Activated CD4-positive, alpha-beta T cell treated with anti-CD3 and anti-CD28 coated beads, Interleukin-10, Interleukin-2, amounts not matched to agents 100 ng/mL and 50 ng/mL, durations not matched to agents 16 hours and 8 hours (primary cell): ENCODE measurements around the gene WDR1.

ENCODE experiments used
- DNase-seq: peaks from one replicate; pipeline ENCODE4 v3.0.0-alpha.2; 2020

WDR1 gene

DNA sequence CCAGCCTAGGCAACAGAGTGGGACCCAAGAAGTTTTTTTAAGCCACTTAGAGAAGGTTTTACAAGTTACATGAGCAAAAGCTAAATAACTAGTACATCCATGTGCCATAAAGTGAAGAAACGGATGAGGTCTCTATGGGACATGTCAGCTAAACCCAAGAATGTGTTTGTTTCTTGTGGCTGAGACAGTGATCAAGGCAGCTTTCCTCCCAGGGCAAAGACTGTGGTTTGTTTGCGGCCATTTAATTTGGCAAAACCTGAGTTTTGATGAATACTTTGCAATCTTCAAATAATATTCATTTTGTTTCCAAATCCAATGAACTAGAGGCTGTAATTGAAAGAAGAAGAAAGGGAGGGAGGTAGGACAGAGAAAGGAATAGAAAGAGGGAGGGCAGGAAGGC lies 50.4 kb downstream of the WDR1 start:
- DNase-seq: no peak

DNA sequence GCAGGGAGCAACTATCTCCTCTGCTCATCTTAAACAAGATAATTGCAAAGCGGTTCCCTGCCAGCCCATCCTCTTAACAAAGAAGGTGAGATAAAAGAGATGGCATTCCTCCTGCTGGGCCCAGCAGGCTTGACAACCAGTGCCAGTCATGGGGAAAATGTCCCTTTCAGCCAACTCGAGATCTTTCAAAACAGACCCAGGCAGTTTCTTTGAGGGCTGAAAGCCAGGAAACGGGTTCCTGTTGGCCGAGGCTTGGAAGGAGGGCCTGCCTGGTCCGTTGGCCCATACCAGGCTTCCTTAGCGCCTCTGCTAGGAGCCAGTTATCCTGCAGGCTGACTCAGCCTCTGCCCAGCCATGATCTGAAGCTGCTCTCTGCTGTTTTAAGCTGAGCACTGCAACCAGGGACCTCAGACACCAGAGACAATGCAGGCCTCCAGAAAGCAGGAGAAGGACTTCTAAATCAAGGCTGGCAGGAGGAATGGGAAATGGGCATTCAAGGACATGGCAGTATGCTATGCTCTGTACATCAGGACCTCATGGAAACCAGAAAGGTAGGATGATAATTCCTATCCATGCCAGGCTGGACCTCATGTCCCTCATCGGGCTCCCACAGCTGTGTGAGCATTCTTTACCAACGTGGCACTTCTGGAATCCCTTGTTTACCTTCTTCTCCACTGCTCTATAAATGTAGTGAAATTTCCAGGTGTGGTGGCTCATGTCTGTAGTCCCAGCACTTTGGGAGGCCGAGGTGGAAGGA lies 52.9 kb downstream of the WDR1 start:
- DNase-seq: no peak

DNA sequence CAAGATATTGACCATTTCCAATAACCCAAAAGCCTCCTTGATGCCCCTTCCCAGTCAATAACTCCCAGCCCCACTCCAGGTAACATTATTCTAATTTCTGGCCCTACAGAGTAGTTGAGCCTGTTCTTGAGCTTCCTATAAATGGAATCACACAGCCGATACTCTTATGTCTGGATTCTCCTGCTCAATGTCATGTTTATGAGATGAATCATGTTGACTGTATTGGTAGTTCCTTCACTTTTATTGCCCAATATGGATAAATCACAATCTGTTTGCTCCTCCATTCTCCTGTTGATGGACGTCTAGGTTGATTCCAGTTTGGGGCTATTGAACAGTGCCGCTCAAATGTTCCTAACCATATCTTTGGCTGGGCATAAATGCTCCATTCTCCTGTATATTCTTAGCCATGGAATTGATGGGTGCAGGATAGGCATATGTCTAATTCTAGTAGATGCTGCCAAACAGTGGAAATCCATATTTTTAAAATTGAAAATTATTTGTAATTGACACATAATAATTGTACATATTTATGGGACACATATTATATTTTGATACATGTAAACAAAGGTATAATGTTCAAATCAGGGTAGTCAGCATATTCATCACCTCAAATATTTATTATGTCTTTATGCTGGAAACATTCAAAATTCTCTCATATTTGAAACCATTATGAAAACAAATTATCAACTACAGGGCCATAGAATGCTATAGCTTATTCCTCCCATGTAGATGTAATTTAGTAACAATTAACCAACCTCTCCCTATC lies 54.8 kb downstream of the WDR1 start:
- no peak for DNase-seq

GRCh38 chr4:10058371-10058770 lies 58.2 kb downstream of the WDR1 start:
- no peak for DNase-seq

- no peak for DNase-seq
Measured at GRCh38 chr4:10057023-10057395, 59.6 kb downstream of the WDR1 start.

- no peak for DNase-seq
Measured at GRCh38 chr4:10056334-10057022, 60.1 kb downstream of the WDR1 start.

GRCh38 chr4:10055871-10056270 lies 60.7 kb downstream of the WDR1 start:
- no peak for DNase-seq

DNA sequence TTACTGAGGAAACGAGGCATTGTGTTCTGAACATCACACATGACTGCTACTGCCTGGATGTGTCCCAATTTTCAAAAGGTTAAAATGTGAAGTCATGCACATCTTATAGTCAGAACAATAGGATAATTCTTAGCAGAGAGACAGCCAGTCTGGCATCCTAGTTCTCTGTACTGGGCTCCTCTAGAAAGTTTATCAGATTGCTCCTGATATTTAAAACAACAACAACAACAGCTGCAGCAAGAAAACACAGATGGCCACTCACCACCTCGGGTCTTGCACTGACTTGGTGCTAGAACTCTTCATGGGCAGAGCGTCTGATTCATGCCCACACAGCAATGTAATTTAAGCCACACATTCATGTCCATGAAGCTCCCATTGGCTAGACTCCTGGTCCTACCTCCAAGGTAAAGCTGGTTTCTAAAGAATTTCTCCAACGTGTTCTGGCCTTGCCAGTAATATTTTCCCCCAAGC lies 62.0 kb downstream of the WDR1 start:
- no peak for DNase-seq

DNA sequence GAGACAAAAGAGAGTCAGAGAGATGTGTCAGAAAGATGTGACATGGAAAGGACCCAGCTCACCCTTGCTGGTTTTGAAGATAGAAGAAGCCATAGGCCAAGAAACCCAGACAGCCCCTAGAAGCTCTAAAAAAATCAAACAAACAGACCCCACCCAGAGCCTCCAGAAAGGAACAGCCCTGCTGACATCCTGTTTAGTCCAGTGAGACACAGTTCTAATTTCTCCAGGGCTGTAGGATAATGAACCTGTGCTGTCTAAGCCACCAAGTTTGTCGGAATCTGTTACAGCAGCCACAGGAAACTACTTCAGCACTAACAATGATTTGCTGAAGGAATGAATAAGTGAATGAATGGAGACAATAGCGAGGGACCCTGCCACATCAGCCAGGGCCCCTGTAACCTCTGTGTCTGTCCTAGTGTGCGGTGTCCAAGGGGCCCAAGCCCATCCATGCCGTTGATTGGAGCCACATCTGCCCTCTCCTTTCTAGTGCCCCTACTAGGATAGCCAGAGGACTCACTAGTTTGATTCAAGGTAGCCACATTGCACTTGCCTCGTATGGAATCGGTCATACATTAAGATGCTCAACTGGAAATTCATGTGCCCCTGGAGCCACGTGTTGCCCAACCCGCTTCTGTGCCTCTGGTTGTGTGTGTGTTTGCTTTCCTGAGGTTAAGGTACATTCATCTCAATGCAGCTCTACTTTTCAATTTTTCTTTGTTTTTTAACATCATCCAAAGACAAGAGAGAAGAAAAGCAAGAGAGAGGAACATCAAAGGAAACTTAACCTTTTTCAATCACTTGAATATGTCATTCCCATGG lies 62.8 kb downstream of the WDR1 start:
- DNase-seq: no peak

- no peak for DNase-seq
Measured at GRCh38 chr4:10051517-10052135, 65.0 kb downstream of the WDR1 start.

DNA sequence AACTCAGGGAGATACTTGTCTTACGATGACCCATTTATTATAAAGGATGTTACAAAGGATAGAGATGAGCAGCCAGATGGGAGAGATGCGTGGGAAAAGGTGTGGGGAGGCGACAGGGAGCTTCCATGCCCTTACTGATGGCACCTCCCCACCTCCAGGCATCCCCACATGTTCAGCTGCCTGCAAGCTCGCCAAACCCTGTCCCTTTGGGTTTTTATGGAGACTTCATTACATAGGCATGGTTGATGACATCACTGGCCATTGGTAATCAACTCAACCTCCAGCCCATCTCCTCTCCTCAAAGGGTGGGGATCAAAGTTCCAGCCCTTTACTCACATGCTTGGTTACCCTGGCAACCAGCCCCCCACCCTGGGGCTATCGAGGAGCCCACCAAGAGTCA lies 65.9 kb downstream of the WDR1 start:
- DNase-seq: no peak

DNA sequence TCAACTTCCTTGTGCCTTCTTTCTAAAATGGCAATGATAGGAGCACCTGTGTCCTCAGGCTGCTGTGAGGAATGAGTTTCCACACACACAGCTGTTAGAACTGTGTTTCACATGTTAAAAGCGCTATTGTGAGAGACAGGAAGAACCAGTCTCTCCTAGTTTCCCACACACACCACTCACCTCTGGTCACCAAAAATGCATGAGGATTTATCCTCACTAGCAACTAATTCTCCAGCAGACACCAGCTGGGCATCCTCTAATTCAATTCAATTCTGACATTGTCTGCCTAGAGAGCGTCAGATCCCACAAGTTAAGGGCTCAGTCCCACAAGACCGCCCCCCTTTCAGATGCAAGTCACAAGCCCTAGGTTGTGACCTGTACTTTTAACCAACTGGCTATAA lies 66.3 kb downstream of the WDR1 start:
- no peak for DNase-seq

DNA sequence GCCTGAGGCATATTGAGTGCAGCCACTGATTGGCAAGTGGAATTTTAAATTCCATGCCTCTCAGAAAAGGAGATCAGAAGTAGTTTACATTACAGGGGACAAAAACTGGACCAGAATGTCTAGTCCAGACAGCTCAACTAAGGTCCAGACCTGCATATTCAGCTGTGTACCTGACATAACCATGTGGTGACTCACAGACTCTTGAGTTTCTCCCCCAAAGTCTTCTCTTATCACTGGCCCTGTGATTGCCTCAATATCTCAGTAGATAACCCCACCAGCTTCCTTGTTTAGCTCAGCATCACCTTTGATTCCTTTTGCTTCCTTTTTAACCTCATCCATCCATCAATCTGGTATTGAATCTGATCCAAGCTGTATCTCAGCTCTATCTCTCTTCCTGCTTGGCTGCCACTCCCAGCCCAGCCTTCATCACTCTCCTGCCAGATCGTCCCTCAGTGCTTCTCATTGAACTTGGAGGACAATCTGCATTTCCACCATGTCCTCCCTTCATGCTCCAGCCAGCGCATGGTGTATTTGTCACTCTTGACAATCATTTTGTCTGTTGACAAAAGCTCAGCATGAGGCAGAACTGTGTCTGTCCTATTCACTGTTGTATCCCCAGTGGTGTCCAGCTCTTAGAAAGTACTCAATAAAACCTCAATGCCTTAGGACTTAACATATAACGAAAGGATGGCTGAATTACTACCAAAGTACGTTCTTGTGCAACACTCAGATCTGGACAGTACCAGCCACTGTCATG lies 67.5 kb downstream of the WDR1 start:
- no peak for DNase-seq

DNA sequence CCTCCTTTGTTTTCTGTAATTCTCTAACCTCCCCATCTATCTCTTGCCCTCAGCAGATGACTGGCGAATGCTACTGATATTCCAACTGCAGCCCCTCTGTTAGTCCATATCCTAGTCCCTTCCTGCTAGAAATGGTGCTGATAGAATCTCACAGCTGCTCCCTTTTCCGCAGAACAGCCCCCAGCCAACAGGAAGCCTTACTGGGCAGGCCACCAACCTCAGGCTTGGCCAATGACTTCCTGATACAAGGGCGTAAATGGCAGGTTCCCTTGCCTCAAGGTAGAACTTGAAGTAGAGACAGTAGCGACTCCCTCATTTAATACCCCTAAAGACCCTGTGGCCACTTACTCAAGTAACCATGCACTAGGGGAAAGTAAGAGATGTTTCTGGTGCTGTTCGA lies 68.6 kb downstream of the WDR1 start:
- DNase-seq: no peak

- DNase-seq: no peak
Measured at GRCh38 chr4:10046471-10046870, 70.1 kb downstream of the WDR1 start.

DNA sequence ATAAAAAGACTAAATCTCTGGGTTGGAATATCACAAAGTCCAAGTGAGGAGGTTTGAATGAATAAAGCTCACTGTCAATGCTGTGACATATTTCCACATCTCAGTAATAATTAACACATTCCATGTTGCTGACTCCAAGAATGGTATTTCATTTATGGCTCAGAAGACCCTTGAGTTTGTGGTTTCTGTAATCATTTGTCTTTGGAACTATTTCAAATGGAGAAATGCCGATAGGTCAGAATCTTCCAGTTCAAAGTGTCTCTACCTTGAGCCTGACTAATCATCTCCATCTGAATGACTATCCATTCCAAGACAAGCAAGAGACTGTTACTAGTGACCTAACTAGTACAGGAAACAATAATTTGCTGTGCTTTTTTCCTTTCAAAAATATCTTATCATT lies 71.1 kb downstream of the WDR1 start:
- no peak for DNase-seq

GRCh38 chr4:10041036-10041435 lies 75.6 kb downstream of the WDR1 start:
- no peak for DNase-seq

DNA sequence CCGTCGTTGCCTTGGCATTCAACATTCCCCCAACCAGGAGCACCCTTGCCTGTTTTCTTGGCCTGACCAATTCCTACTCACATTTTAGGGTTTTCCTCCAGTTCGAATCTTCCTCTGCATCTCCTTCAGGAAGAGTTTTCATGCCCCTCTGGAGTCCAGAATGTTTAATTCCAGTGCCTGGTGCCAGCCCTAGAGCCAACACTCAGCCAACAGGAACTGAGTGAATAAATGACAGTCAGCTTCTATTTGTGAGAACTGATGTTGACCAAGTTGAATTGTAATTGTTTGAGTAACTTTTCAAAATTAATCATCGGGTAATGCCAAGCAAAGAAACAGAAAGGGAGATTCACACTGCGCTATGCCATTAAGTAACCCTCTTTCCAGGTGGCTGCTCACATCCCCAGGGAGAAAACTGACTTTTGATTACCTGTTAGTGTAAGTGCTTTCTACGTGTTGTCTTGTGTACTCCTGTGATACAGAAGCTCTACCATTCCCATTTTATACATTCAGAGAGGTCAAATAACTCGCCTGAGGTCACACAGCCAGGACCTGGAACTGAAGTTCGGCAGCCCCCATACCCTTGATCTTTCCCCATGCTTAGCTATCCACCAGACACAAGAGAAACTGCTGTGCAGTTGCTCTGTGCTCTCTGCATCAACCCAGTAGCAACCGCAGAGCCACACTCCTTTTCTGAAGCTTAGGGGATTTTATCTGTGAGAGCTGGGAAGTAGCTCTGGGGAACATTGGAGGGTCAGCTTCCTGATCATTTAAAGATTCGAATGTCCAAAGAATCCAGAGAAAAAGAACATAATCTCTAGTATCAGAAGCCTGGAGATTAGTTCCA lies 76.3 kb downstream of the WDR1 start:
- no peak for DNase-seq

- DNase-seq: no peak
Measured at GRCh38 chr4:10036807-10037342, 79.7 kb downstream of the WDR1 start.

- DNase-seq: no peak
Measured at GRCh38 chr4:10035130-10035529, 81.5 kb downstream of the WDR1 start.
